Rectal smooth muscle tissue (tissue), 1 donor: Measurements from ENCODE around the gene LRMDA.

Experiments
- H3K27ac ChIP-seq: one replicate; pipeline ENCODE4 v1.7.0; 2013; ENCODE audit warnings: low read depth, low read length, inconsistent platforms
- H3K27me3 ChIP-seq: one replicate; pipeline ENCODE4 v1.7.0; 2013; ENCODE audit warnings: low read length; ENCODE audit not compliant: control insufficient read depth, insufficient read depth
- H3K36me3 ChIP-seq: one replicate; pipeline ENCODE4 v1.7.0; 2013; ENCODE audit warnings: low read length; ENCODE audit not compliant: control insufficient read depth, insufficient read depth
- H3K4me1 ChIP-seq: one replicate; pipeline ENCODE4 v1.7.0; 2013; ENCODE audit warnings: low read length; ENCODE audit not compliant: control insufficient read depth, insufficient read depth
- H3K4me3 ChIP-seq: one replicate; pipeline ENCODE4 v1.7.0; 2013; ENCODE audit warnings: low read length
- H3K9ac ChIP-seq: one replicate; pipeline ENCODE4 v1.7.0; 2013; ENCODE audit warnings: low read length

Gene LRMDA

DNA sequence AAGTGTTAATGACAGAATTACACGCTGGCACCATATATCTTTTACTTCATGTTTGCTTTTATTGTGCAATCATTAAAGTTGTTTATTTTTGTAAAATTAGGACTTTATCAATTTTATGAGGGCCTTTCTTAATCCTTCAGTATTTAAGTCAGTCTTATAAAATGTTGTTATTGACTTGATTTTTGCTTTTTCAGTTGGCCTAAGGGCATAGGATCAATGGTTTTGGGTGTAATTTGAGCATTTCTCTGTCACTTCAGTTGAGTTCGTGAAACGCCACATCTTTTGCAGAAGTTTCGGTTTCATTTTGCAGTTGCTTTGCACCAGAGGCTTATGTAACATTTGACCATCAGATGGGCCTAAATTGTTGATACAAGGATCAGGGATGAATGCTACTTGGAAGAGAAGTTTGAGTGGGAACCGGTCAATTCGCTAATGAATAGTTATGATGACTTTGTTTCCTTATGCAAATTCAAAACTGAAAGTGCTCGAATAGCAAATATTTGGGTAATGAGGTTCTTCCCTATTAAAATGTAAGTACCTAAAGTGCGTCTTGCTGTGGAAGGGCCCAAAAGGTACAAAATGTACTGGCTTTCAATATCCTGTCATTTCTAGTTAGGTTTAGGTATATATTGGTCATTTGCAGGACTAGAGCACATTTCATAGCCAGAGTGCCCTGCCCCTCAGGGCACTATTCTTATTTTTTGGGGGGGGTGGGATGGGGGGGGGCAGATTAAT is 340.9 kb downstream of the LRMDA start:
- H3K27ac ChIP-seq, result no peak overlapping the region
- peaks cover 4% of the 10 kb centered on the region for H3K4me1 ChIP-seq
- H3K36me3 ChIP-seq, result no peaks in the 10 kb centered on the region
- H3K9ac ChIP-seq, result no peak overlapping the region
- peak overlapping the region; percentile 38 for H3K4me3 ChIP-seq
- no peaks in the 10 kb centered on the region for H3K27me3 ChIP-seq

DNA sequence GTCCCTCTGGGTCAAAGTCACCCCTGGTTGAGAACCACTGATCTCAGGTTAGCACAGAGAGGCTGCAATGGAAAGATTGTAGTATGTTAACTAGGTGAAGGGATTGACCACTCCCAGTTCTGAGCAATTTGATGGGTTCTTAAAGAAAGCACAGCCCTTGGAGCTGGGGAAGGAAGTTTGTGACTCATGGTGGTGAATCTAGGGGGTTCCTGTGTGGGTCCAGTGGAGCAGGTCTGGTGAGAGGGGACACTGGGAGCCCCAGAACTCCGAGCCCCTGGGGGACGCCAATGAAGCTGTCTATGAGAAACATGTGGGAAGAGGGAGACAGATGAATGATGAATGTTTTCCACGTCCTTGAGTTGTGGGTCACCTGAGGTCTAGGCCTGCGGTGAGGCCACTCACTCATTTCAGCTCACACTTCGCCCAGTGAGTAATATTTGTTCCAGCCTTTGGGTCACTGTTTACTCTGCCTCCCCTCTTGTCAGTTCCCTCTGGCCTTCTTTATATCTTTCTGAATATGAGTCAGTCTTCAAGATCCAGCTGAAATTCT is 341.9 kb downstream of the LRMDA start:
- no peak overlapping the region for H3K27ac ChIP-seq

DNA sequence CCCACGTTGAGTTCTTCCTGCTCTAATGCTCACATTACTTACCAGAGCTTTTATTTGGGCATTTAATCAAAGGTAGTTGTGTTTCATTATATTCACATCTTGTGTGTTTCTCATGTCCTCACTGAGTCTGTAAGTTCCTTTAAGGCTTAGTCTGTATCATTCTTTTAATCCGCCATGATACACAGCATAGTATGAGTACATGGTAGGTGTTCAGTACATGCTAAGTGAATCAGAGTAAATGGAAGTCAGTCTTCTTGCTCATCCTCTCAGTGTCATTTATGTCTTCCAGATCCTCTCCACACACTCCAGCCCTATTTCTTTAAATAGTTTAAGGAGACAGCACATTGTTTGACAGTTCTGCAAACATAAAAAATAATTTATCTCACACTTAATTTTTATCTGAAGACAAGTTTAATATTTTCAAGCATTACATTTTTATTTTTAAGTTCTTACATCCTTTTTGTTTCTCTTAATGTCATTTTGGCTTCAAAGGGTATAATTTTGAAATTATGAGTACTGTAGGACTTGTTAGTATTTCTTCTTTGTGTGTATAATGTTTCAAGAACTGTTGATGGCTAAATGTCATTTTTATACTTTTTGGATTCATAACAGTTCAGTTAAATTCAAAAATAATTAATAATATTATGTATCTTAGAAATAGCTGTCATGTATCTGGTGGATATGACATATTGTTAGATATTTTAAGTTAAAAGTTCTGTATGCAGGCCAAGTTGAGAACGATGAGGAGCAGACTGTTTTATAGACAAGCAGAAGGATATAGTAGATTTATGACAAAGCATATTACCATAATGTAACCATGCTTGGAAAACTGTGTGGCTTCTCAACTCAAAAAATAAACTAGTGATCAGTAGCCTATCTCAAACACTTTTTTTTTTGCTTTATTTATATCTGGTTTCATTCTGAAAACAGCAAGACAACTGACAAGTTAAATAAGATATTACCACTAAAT is 342.7 kb downstream of the LRMDA start:
- Histone ChIP-seq H3K27ac (no peak overlapping the region), H3K4me1 (peaks cover 4% of the 10 kb centered on the region), H3K4me3 (no peak overlapping the region), H3K9ac (no peak overlapping the region), H3K27me3 (no peaks in the 10 kb centered on the region), H3K36me3 (no peaks in the 10 kb centered on the region)

More for the DNA sequence above, 341.9 kb downstream of the LRMDA start:
- H3K4me3 ChIP-seq, result no peak overlapping the region
- H3K27me3 ChIP-seq, result no peaks in the 10 kb centered on the region
- peaks cover 4% of the 10 kb centered on the region for H3K4me1 ChIP-seq
- no peaks in the 10 kb centered on the region for H3K36me3 ChIP-seq
- no peak overlapping the region for H3K9ac ChIP-seq

DNA sequence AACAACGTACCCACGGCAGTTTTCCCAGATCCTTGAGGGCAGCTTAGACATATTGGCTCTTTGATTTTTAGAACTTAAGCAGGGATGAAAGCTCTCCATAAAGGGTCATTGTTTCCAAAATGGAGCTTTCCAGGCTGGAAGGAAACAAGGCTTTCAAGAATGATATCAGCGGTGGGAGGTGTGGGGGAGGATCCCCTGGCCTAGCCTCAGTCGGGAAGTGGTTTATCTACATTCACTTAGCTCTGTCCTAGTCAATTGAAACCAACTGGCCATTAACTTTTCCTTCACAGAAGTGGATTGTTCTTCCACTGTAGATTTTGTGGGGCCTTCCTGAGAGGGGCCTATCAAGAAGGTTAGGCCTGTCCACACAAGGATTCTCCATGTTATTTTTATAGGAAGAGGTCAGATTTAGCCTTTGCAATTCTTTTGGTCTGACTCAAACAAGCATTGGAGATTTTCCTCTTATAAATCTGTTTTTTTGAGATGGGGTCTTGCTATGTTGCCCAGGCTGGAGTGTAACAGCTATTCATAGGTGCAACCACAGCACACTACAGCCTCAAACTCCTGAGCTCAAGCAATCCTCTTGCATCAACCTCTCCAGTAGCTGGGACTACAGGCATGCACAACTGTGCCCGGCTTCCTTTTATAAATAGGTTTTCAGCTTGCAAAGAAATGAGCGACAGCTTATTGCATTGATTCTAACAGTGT is 343.5 kb downstream of the LRMDA start:
- H3K27ac ChIP-seq, result no peak overlapping the region
- H3K36me3 ChIP-seq, result no peaks in the 10 kb centered on the region
- H3K4me1 ChIP-seq, result peaks cover 4% of the 10 kb centered on the region
- no peak overlapping the region for H3K4me3 ChIP-seq
- H3K9ac ChIP-seq, result no peak overlapping the region
- H3K27me3 ChIP-seq, result no peaks in the 10 kb centered on the region

DNA sequence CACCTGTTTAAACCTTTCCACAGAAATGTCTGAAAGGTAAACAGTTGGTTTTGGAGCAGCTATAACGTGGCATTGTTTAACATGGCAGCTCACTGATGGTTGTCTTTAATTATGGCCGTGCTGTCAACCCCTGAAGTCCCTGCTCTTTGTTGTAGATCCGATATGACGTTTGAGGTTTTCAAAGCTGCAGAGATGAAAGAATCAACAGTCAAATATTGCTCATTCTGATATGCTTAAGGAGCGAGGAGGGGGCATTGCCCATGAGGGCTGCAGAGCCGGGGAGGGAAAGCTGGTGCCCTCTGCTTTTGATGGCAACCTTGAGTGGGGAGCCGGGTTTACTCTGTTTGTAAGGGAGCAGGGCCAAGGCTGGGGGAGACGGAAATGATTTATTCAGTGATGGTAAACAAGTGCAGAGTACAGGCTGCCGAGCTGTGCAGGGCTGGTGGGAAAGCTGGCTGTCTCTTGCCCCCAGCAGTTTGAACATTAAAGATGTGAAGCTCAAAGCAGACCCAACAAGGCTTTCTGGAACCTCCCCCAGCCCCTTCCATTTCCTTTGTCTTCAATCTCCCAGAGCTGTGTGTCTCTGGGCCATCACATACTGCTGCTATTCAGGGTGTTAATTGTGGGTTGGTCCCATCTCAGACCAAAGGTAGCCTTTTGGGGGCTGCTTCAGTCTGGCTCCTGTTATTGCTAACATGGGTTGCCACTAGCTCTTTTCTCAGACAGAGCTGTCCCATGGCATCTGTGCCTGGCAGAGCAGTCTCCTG is 345.5 kb downstream of the LRMDA start:
- Histone ChIP-seq H3K9ac (no peak overlapping the region), H3K4me3 (no peak overlapping the region), H3K27ac (no peak overlapping the region), H3K27me3 (no peaks in the 10 kb centered on the region), H3K36me3 (no peaks in the 10 kb centered on the region), H3K4me1 (peaks cover 4% of the 10 kb centered on the region)

DNA sequence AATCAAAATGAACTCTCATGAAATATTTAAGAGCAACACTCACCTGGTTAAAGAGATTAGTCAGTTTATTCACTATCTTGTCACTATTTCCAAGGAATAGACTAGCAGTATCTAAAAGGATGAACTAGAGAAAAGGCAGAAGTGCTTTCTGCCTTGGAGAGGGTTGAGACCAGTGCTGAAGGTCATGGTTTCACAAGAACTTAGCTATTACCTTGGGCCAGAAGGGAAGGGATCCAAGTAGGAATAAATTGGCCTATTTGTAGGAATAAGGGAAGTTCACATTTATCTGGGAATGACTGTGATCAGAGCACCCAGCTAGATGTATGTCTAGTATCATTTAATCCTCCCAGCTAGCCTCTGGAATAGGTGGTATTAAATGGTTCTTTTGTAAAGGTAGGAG is 347.2 kb downstream of the LRMDA start:
- Histone ChIP-seq H3K27ac (no peak overlapping the region), H3K4me3 (no peak overlapping the region), H3K9ac (no peak overlapping the region), H3K36me3 (no peaks in the 10 kb centered on the region), H3K27me3 (no peaks in the 10 kb centered on the region), H3K4me1 (peaks cover 3% of the 10 kb centered on the region)

DNA sequence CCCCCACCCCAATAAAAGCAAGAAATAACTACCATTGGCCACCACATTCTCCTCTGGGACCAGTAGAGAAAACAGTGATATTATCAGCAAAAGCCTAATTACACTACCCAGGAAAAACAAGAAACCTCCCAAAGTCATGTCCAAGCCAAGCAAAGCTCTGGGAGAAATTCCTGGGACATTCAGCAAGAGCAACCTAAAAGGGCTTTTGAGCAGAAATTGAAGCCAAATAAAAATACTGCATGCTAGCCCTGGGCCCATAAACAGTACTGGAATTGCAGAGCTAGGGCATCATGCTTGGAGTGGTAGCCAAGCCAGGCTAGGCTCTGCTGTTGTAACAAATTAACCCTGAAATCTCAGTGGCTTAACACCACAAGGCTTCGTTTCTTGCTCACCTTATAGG is 347.9 kb downstream of the LRMDA start:
- Histone ChIP-seq H3K4me1 (no peaks in the 10 kb centered on the region), H3K9ac (no peak overlapping the region), H3K27ac (no peak overlapping the region), H3K36me3 (no peaks in the 10 kb centered on the region), H3K27me3 (no peaks in the 10 kb centered on the region), H3K4me3 (no peak overlapping the region)

DNA sequence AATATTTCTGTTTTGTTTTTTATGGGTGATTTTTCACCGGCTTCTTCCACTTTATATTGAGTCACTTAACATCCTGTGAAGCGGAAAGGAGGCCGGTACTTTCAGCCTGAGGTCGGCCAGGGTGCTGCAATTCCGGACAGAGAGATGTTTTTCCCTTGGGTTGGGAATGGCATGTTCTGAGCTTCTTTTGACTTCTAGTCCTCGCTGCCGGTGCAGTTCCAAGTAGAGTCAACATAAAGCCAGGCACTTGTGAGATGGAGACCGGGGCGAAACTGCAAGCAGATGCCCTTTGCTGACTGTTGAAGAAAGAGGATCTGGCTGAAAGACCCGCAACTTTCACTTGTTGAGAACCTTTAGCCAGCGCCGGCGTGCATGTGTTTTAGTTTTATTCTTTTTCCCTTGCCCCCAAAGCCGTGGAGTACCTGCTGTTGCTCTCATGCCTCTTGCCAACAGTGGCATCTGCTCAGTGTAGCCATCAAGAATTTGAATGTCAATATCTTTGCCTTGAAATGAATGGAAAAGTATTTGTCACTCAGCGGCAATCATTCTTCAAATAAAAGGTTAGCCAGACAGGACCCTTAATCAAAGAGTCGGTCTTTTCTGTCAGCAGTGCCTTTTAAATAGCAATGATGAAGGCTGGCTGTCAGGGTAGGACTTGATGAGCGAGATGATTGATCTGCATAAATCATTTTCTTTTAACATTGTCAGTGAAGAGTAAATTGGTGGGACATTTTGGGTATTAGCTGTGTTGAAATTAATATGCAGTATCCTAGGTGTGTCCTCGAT is 351.2 kb downstream of the LRMDA start:
- no peaks in the 10 kb centered on the region for H3K36me3 ChIP-seq
- no peak overlapping the region for H3K27ac ChIP-seq
- H3K9ac ChIP-seq, result no peak overlapping the region
- no peaks in the 10 kb centered on the region for H3K27me3 ChIP-seq
- no peaks in the 10 kb centered on the region for H3K4me1 ChIP-seq
- H3K4me3 ChIP-seq, result no peak overlapping the region

DNA sequence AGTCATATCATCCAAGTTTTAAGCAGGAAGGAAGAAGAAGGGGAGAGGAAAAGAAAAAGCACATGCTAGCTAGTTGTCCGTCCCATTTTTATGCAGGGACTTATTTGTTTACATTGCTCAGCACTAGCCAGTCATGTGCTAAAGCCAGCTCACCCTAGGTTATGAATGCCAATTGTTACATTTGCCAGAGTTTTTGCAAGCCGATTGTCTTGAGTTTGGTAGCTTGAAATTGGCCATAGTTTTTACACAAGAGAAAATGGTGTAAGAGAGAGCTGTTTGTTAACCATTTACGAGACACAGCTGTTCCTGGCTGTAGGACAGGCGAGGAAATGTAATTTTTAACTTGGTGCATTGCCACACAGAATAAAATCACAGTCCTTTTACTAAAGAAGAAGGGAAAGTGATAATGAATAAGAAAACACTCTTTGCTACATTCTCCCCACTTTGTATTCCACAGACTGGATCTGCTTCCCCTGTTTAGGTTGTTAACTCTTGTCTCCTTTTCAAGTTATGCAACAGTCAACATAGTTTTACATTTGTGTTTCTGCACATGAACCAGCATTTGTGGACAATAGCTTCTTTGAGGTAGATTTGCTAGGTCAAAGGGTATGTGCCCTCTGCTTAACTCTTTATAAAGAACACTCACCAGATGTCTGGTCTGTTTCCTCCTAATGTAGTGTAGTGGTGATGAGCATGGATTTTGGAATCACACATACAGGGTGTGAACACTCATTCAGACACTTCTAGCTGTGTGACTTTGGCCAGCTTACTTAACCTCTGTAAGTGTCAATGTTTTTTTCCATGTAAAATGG is 357.2 kb downstream of the LRMDA start:
- no peak overlapping the region for H3K4me3 ChIP-seq
- no peak overlapping the region for H3K9ac ChIP-seq
- no peak overlapping the region for H3K27ac ChIP-seq

DNA sequence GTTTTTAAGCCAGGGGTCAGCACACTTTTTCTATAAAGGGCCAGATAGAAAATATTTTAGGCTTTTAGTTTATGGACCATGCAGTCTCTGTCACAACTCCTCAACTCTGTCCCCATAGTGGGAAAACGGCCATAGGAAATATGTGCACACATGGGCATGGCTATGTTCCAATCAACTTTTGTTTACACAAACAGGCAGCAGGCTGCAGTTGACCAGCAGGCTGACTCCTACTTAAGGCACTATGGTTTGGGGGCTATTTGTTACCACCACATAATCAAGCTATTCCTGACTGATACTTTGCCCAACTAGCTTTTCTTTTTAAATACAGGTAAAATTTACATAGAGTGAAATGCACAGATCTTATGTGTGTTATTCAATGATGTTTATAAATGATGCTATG is 362.4 kb downstream of the LRMDA start:
- Histone ChIP-seq H3K4me1 (peaks cover 6% of the 10 kb centered on the region), H3K36me3 (no peaks in the 10 kb centered on the region), H3K27me3 (no peaks in the 10 kb centered on the region), H3K27ac (no peak overlapping the region), H3K4me3 (no peak overlapping the region), H3K9ac (no peak overlapping the region)

More for the DNA sequence above, 357.2 kb downstream of the LRMDA start:
- Histone ChIP-seq H3K36me3 (no peaks in the 10 kb centered on the region), H3K4me1 (peaks cover 5% of the 10 kb centered on the region), H3K27me3 (no peaks in the 10 kb centered on the region)
